Measurements from ENCODE around the gene GNG12.

The GNG12 gene

DNA sequence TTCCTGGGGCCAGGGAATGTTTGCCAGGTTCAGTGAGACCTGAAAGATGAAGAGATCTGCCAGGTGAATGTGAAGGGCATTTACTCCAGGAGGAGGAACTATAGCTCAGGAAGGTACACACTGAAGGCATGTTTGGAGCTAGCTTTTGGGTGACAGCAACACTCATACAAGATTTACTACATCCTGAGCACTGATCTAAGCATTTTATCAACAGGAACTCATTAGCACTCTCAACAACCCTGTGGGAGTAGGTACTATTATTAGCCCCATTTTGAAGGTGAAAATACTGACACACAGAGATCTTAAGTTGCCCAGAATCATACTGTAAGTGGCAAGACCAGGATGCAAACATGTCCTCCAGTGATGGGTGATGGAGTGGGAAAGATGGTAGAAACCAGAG is 141.6 kb downstream of the GNG12 start:
- Histone ChIP-seq H3K9me2 (replicated peaks; ENCODE audit: insufficient read depth, low read length) (no peaks in the 10 kb centered on the region), H3K27me3 (ENCODE audit: low read length) (no peaks in the 10 kb centered on the region), H3K27ac (ENCODE audit: low read depth, low read length) (no peak overlapping the region), H3K79me2 (ENCODE audit: insufficient read depth, low read length) (no peaks in the 10 kb centered on the region), H2AFZ (ENCODE audit: low read depth, low read length, severe bottlenecking) (no peak overlapping the region), H3K36me3 (ENCODE audit: low read length) (no peaks in the 10 kb centered on the region; the same call in 1 of the 2 replicates), H3K4me3 (ENCODE audit: insufficient read depth, low read length, poor library complexity, severe bottlenecking) (no peak overlapping the region), H3F3A (ENCODE audit: insufficient read depth) (no peaks in the 10 kb centered on the region), H3K9ac (ENCODE audit: low read length) (no peak overlapping the region), H3K4me2 (ENCODE audit: low read depth, low read length, poor library complexity, severe bottlenecking) (no peak overlapping the region), H3K9me3 (ENCODE audit: insufficient read depth, low read length) (no peaks in the 10 kb centered on the region), H4K20me1 (ENCODE audit: low read depth, low read length) (no peaks in the 10 kb centered on the region)
- no peak for TF ChIP-seq CTCF (IDR thresholded peaks at IDR 0.05; ENCODE audit: insufficient read depth, low read length, poor library complexity, severe bottlenecking)
- TF ChIP-seq EZH2phosphoT487 (conservative IDR thresholded peaks at IDR 0.05; ENCODE audit: low read length), result no peak

DNA sequence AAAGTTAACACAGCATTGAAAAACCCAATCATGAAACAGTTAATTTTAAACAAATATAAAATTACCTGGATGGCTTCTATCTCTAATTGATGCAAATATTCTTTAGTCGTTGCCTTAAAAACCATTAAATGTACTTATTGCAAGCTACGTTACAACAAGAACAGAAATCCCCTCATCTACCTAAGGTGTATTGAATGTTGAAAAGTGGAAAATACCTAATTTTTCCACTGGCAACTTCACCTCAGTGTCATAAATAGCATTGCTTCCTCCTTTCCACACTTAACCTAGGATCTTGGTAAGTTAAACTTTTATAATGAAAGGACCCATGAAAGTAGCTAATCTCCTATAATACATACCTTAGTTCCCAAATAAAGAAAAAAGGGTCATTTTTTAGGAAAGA is 142.9 kb downstream of the GNG12 start:
- Histone ChIP-seq H3K9ac (ENCODE audit: low read length) (no peak overlapping the region), H3K4me3 (ENCODE audit: insufficient read depth, low read length, poor library complexity, severe bottlenecking) (no peak overlapping the region), H3K27ac (ENCODE audit: low read depth, low read length) (no peak overlapping the region), H2AFZ (ENCODE audit: low read depth, low read length, severe bottlenecking) (no peak overlapping the region), H3F3A (ENCODE audit: insufficient read depth) (no peaks in the 10 kb centered on the region), H3K79me2 (ENCODE audit: insufficient read depth, low read length) (no peaks in the 10 kb centered on the region), H3K27me3 (ENCODE audit: low read length) (no peaks in the 10 kb centered on the region), H4K20me1 (ENCODE audit: low read depth, low read length) (no peaks in the 10 kb centered on the region), H3K9me2 (replicated peaks; ENCODE audit: insufficient read depth, low read length) (no peaks in the 10 kb centered on the region), H3K36me3 (ENCODE audit: low read length) (no peaks in the 10 kb centered on the region; the same call in 1 of the 2 replicates), H3K4me2 (ENCODE audit: low read depth, low read length, poor library complexity, severe bottlenecking) (no peak overlapping the region), H3K9me3 (ENCODE audit: insufficient read depth, low read length) (no peaks in the 10 kb centered on the region)
- TF ChIP-seq EZH2phosphoT487 (conservative IDR thresholded peaks at IDR 0.05; ENCODE audit: low read length) (no peak), CTCF (IDR thresholded peaks at IDR 0.05; ENCODE audit: insufficient read depth, low read length, poor library complexity, severe bottlenecking) (no peak)

- H3K9me2 ChIP-seq (replicated peaks; ENCODE audit: insufficient read depth, low read length), result no peaks in the 10 kb centered on the region
- no peaks in the 10 kb centered on the region for H3F3A ChIP-seq (ENCODE audit: insufficient read depth)
- H3K27me3 ChIP-seq (ENCODE audit: low read length), result no peaks in the 10 kb centered on the region
- H3K36me3 ChIP-seq (ENCODE audit: low read length), result no peaks in the 10 kb centered on the region; the same call in 1 of the 2 replicates
- no peak overlapping the region for H2AFZ ChIP-seq (ENCODE audit: low read depth, low read length, severe bottlenecking)
- H4K20me1 ChIP-seq (ENCODE audit: low read depth, low read length), result no peaks in the 10 kb centered on the region
- no peak overlapping the region for H3K4me3 ChIP-seq (ENCODE audit: insufficient read depth, low read length, poor library complexity, severe bottlenecking)
- no peak overlapping the region for H3K27ac ChIP-seq (ENCODE audit: low read depth, low read length)
- no peaks in the 10 kb centered on the region for H3K79me2 ChIP-seq (ENCODE audit: insufficient read depth, low read length)
- no peak overlapping the region for H3K9ac ChIP-seq (ENCODE audit: low read length)
- no peaks in the 10 kb centered on the region for H3K9me3 ChIP-seq (ENCODE audit: insufficient read depth, low read length)
- H3K4me2 ChIP-seq (ENCODE audit: low read depth, low read length, poor library complexity, severe bottlenecking), result no peak overlapping the region
- TF ChIP-seq EZH2phosphoT487 (conservative IDR thresholded peaks at IDR 0.05; ENCODE audit: low read length), result no peak
- no peak for TF ChIP-seq CTCF (IDR thresholded peaks at IDR 0.05; ENCODE audit: insufficient read depth, low read length, poor library complexity, severe bottlenecking)
Observed at GRCh38 chr1:67690018-67690363, 143.3 kb downstream of the GNG12 start.

Data from SU-DHL-6 (cell line).